Measurements from ENCODE around the gene MLLT1.
"Not testable (repeated sequence)": the region's sequence is repeated elsewhere in the genome, so short reads cannot be mapped to it uniquely, and the experiment has no call there.

The MLLT1 gene

GRCh38 chr19:6279931-6280591, at the start of gene MLLT1:
TSS of gene MLLT1 (minus strand) at chr19:6279975. CDS start at chr19:6279784, 191 bp downstream.
- DNase-seq (ENCODE audit: low read depth): peak; percentile 89

- no peak for DNase-seq (ENCODE audit: low read depth)
Observed at GRCh38 chr19:6326815-6327214, 47.0 kb upstream of the MLLT1 start.

GRCh38 chr19:6325614-6326013, 45.8 kb upstream of the MLLT1 start:
- DNase-seq (ENCODE audit: low read depth): no peak

GRCh38 chr19:6324757-6325156, 45.0 kb upstream of the MLLT1 start:
- DNase-seq (ENCODE audit: low read depth): no peak

- DNase-seq (ENCODE audit: low read depth): no peak
Observed at GRCh38 chr19:6322284-6322683, 42.5 kb upstream of the MLLT1 start.

GRCh38 chr19:6319376-6319775, 39.6 kb upstream of the MLLT1 start:
- no peak for DNase-seq (ENCODE audit: low read depth)

- DNase-seq (ENCODE audit: low read depth): no peak
Observed at GRCh38 chr19:6318772-6319171, 39.0 kb upstream of the MLLT1 start.

GRCh38 chr19:6315646-6316045, 35.9 kb upstream of the MLLT1 start:
- not testable (repeated sequence) for DNase-seq (ENCODE audit: low read depth)

- no peak for DNase-seq (ENCODE audit: low read depth)
Observed at GRCh38 chr19:6313398-6313969, 33.7 kb upstream of the MLLT1 start.

GRCh38 chr19:6312018-6312417, 32.2 kb upstream of the MLLT1 start:
- DNase-seq (ENCODE audit: low read depth): no peak

- DNase-seq (ENCODE audit: low read depth): no peak
Observed at GRCh38 chr19:6298413-6298812, 18.6 kb upstream of the MLLT1 start.

GRCh38 chr19:6297202-6297601, 17.4 kb upstream of the MLLT1 start:
- no peak for DNase-seq (ENCODE audit: low read depth)

GRCh38 chr19:6292006-6292405, 12.2 kb upstream of the MLLT1 start:
- DNase-seq (ENCODE audit: low read depth): no peak

GRCh38 chr19:6288737-6289136, 9.0 kb upstream of the MLLT1 start:
- no peak for DNase-seq (ENCODE audit: low read depth)

- DNase-seq (ENCODE audit: low read depth): no peak
Observed at GRCh38 chr19:6287269-6287885, 7.6 kb upstream of the MLLT1 start.

GRCh38 chr19:6286676-6287075, 6.9 kb upstream of the MLLT1 start:
- no peak for DNase-seq (ENCODE audit: low read depth)

GRCh38 chr19:6282393-6282792, 2.6 kb upstream of the MLLT1 start:
- not testable (repeated sequence) for DNase-seq (ENCODE audit: low read depth)

- no peak for DNase-seq (ENCODE audit: low read depth)
Observed at GRCh38 chr19:6279620-6279930, 200 bp downstream of the MLLT1 start.

GRCh38 chr19:6278740-6279619, 795 bp downstream of the MLLT1 start:
- DNase-seq (ENCODE audit: low read depth): no peak

- DNase-seq (ENCODE audit: low read depth): no peak
Observed at GRCh38 chr19:6278051-6278450, 1.7 kb downstream of the MLLT1 start.

GRCh38 chr19:6276447-6276846, 3.3 kb downstream of the MLLT1 start:
- DNase-seq (ENCODE audit: low read depth): no peak

GRCh38 chr19:6275170-6275744, 4.5 kb downstream of the MLLT1 start:
- no peak for DNase-seq (ENCODE audit: low read depth)

Data from stimulated activated CD8-positive, alpha-beta memory T cell treated with anti-CD3 and anti-CD28 coated beads, Interleukin-15, amount 100 ng/mL, for 1 hour (primary cell).